GM23248 (cell line): ENCODE measurements around the gene TARBP2.

Experiments used
- EZH2 ChIP-seq: fragments of 200-600 bp; sonication (generic); IDR thresholded peaks from 2 replicates; pipeline ENCODE4 v1.6.1; 2018; ENCODE audit warnings: antibody characterized with exemption, mild to moderate bottlenecking; ENCODE audit not compliant: insufficient read depth, poor library complexity, severe bottlenecking
- EZH2phosphoT487 ChIP-seq: fragments of 200-600 bp; sonication (generic); IDR thresholded peaks from 2 replicates; pipeline ENCODE4 v1.6.1; 2018; ENCODE audit warnings: antibody characterized with exemption, moderate library complexity, mild to moderate bottlenecking, low read depth; ENCODE audit not compliant: insufficient read depth

DNA sequence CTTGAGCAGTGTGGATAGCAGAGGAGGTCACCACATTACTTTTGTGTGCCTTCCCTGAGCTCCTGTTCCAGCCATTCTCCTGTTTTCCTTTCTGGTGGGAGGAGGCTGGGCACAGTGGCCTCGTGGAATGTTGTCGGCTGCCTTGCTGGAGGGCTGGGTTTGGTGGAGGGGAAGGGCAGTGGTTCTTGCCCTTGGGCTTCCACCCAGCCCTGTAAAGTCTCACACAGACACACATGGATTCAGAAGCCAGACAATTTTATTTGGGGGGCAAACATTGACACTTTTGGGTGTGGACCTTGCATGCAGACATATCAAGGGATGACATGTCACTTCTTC lies 5.3 kb downstream of the TARBP2 start:
- TF ChIP-seq EZH2phosphoT487 (no peak), EZH2 (no peak)
